IPS-NIHi7 (cell line): ENCODE measurements around the gene CCT8.
"Not testable (repeated sequence)": the region's sequence is repeated elsewhere in the genome, so short reads cannot be mapped to it uniquely, and the experiment has no call there.

ENCODE experiments used
- DNase-seq: peaks from one replicate; pipeline ENCODE4 v3.0.0; 2012; ENCODE audit warnings: mixed read lengths; ENCODE audit errors: extremely low spot score

Gene CCT8

GRCh38 chr21:29024474-29025327, 48.7 kb downstream of the CCT8 start, which contains the start of gene USP16:
Gene USP16 (plus strand): TSS chr21:29024668. CDS start chr21:29027914, 3,246 bp downstream.
- DNase-seq = peak; percentile 97

- DNase-seq = no peak
Observed at GRCh38 chr21:29022166-29022565, 51.3 kb downstream of the CCT8 start.

GRCh38 chr21:29018540-29018939, 54.9 kb downstream of the CCT8 start:
- DNase-seq = no peak

- DNase-seq = no peak
Observed at GRCh38 chr21:29017639-29018237, 55.7 kb downstream of the CCT8 start.

GRCh38 chr21:29011236-29011635, 62.2 kb downstream of the CCT8 start:
- not testable (repeated sequence) for DNase-seq

- no peak for DNase-seq
Observed at GRCh38 chr21:29008367-29008766, 65.1 kb downstream of the CCT8 start.

GRCh38 chr21:29007810-29008209, 65.6 kb downstream of the CCT8 start:
- no peak for DNase-seq

- DNase-seq = no peak
Observed at GRCh38 chr21:29007135-29007534, 66.3 kb downstream of the CCT8 start.
